SU-DHL-6 (cell line): ENCODE results near the gene SLC22A23.

ENCODE experiments used
- H2AFZ ChIP-seq: fragments of 200-600 bp; sonication (generic); 2 replicates; pipeline ENCODE4 v1.6.1; 2014; ENCODE audit warnings: low read depth, mild to moderate bottlenecking, moderate library complexity, mixed read lengths, antibody characterized with exemption, low read length; ENCODE audit not compliant: severe bottlenecking
- H3F3A ChIP-seq: fragments of 200-600 bp; shearing (Covaris generic); 2 replicates; pipeline ENCODE4 v1.6.0; 2016; ENCODE audit warnings: antibody characterized with exemption, mild to moderate bottlenecking; ENCODE audit not compliant: insufficient read depth
- H3K27ac ChIP-seq: fragments of 200-600 bp; sonication (generic); 2 replicates; pipeline ENCODE4 v1.5.1; 2016; ENCODE audit warnings: low read depth, mild to moderate bottlenecking, low read length, moderate library complexity, mixed read lengths
- H3K27me3 ChIP-seq: fragments of 200-600 bp; sonication (generic), shearing (Covaris generic); 2 replicates; pipeline ENCODE4 v1.6.0; 2014; ENCODE audit warnings: mild to moderate bottlenecking, low read length
- H3K36me3 ChIP-seq: fragments of 200-600 bp; sonication (generic); 2 replicates; pipeline ENCODE4 v1.6.1; 2014; ENCODE audit warnings: mild to moderate bottlenecking, low read length, mixed read lengths
- H3K4me2 ChIP-seq: fragments of 300-600, 200-600 bp; shearing (Covaris generic), sonication (generic); 2 replicates; pipeline ENCODE4 v1.6.0; 2014; ENCODE audit warnings: low read length, low read depth, mild to moderate bottlenecking; ENCODE audit not compliant: poor library complexity, severe bottlenecking
- H3K4me3 ChIP-seq: fragments of 200-600 bp; sonication (generic); 2 replicates; pipeline ENCODE4 v1.5.1; 2014; ENCODE audit warnings: antibody characterized with exemption, low read length, mild to moderate bottlenecking, mixed read lengths; ENCODE audit not compliant: insufficient read depth, poor library complexity, severe bottlenecking
- H3K79me2 ChIP-seq: fragments of 200-600 bp; sonication (generic); 2 replicates; pipeline ENCODE4 v1.6.1; 2014; ENCODE audit warnings: mild to moderate bottlenecking, low read length, moderate library complexity; ENCODE audit not compliant: insufficient read depth
- H3K9ac ChIP-seq: fragments of 200-600 bp; sonication (generic); 2 replicates; pipeline ENCODE4 v1.7.0; 2014; ENCODE audit warnings: mild to moderate bottlenecking, low read length
- H3K9me2 ChIP-seq: fragments of 200-600 bp; sonication (generic); replicated peaks from 2 replicates; pipeline ENCODE4 v1.6.1; 2014; ENCODE audit warnings: low read length; ENCODE audit not compliant: insufficient read depth
- H3K9me3 ChIP-seq: fragments of 200-600 bp; sonication (generic); 2 replicates; pipeline ENCODE4 v1.6.1; 2014; ENCODE audit warnings: low read length, mixed read lengths; ENCODE audit not compliant: insufficient read depth
- H4K20me1 ChIP-seq: fragments of 200-600 bp; sonication (generic); 2 replicates; pipeline ENCODE4 v1.6.1; 2014; ENCODE audit warnings: low read depth, mild to moderate bottlenecking, antibody characterized with exemption, low read length, moderate library complexity, mixed read lengths
- EZH2phosphoT487 ChIP-seq: fragments of 200-600 bp; sonication (generic), shearing (Covaris generic); conservative IDR thresholded peaks from 2 replicates; pipeline ENCODE4 v1.6.1; 2018; ENCODE audit warnings: mild to moderate bottlenecking, antibody characterized with exemption, low read length, moderate library complexity, mixed read lengths
- TF ChIP-seq, protein P1 (sequence below): fragments of 200-600 bp; sonication (generic); IDR thresholded peaks from one replicate; pipeline ENCODE4 v1.5.1; 2017; ENCODE audit warnings: antibody characterized with exemption, mild to moderate bottlenecking, low read length, moderate library complexity; ENCODE audit not compliant: insufficient read depth, poor library complexity, severe bottlenecking

Gene SLC22A23

DNA sequence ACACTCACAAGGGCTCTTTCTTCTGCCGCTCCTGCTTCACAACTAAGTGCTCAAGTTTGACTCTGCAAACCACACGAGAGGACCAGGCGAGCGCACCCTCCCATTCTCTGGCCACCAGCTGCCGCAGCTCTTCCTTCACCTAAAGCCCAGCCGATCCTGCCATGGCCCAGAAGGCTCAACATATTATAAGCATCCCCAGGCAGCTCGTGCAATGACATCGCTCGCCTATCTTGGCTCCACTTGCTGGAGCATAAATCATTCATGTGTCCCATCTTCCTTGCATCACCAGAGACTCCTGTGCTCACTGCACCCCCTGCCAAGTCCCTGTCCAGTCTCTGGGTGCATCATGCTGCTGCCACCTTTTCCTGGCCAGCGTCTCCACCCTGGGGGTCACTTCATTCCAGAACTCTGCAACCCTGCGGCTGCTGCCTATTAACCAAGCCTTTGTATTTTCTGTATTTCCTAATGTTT is 139.1 kb downstream of the SLC22A23 start:
- Histone ChIP-seq H4K20me1 (no peaks in the 10 kb centered on the region), H3K9me2 (no peaks in the 10 kb centered on the region), H3K27me3 (no peaks in the 10 kb centered on the region), H3K27ac (no peak overlapping the region), H3F3A (no peaks in the 10 kb centered on the region), H3K4me3 (no peak overlapping the region), H3K4me2 (no peak overlapping the region), H3K9me3 (no peaks in the 10 kb centered on the region), H3K9ac (no peak overlapping the region), H2AFZ (no peak overlapping the region), H3K36me3 (no peaks in the 10 kb centered on the region), H3K79me2 (no peaks in the 10 kb centered on the region)
- TF ChIP-seq EZH2phosphoT487, result no peak
- TF ChIP-seq, protein P1, sequence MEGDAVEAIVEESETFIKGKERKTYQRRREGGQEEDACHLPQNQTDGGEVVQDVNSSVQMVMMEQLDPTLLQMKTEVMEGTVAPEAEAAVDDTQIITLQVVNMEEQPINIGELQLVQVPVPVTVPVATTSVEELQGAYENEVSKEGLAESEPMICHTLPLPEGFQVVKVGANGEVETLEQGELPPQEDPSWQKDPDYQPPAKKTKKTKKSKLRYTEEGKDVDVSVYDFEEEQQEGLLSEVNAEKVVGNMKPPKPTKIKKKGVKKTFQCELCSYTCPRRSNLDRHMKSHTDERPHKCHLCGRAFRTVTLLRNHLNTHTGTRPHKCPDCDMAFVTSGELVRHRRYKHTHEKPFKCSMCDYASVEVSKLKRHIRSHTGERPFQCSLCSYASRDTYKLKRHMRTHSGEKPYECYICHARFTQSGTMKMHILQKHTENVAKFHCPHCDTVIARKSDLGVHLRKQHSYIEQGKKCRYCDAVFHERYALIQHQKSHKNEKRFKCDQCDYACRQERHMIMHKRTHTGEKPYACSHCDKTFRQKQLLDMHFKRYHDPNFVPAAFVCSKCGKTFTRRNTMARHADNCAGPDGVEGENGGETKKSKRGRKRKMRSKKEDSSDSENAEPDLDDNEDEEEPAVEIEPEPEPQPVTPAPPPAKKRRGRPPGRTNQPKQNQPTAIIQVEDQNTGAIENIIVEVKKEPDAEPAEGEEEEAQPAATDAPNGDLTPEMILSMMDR, result no peak

DNA sequence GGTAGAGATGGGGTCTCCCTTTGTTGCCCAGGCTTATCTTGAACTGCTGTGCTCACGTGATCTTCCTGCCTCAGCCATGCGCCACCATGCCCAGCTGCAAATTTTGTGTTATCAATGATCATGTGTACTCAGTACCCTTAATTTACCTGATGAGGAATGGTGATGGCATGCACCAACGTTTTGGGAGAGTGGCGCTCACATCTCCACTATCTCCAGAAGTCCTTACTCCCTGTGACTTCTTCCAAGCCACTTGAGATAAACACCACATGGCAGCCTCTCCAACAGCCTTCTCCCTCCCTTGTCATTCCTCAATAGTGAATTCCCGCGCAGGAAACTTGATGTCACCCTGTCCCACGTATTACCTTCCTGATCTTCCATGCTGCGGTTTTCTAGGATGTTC is 140.0 kb downstream of the SLC22A23 start:
- no peak for TF ChIP-seq EZH2phosphoT487
- TF ChIP-seq, protein P1, result no peak
- Histone ChIP-seq H3K9me3 (no peaks in the 10 kb centered on the region), H2AFZ (no peak overlapping the region), H3K27me3 (no peaks in the 10 kb centered on the region), H3K9ac (no peak overlapping the region), H3K4me2 (no peak overlapping the region), H3K27ac (no peak overlapping the region), H3K9me2 (no peaks in the 10 kb centered on the region), H4K20me1 (no peaks in the 10 kb centered on the region), H3F3A (no peaks in the 10 kb centered on the region), H3K79me2 (no peaks in the 10 kb centered on the region), H3K4me3 (no peak overlapping the region), H3K36me3 (no peaks in the 10 kb centered on the region)

DNA sequence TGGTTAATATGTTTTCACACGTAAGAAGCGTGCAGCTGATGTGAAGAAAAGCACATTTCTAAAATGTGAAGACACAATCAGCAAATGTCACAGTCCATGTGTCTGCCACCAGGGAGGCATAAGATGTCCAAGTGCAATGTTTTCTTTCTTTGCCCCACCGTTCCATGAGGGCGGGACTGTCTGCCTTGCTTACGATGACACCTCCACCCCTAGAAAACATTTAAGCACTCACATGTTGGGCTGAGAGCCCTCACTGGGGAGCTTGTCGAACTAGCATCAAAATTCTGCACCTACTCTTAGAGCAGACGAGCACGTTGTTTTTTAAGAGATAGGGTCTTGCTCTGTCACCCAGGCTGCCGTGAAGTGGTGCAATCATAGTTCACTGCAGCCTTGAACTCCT is 140.5 kb downstream of the SLC22A23 start:
- Histone ChIP-seq H3F3A (no peaks in the 10 kb centered on the region), H3K4me2 (no peak overlapping the region), H3K9ac (no peak overlapping the region), H3K9me3 (no peaks in the 10 kb centered on the region), H3K4me3 (no peak overlapping the region), H3K9me2 (no peaks in the 10 kb centered on the region), H3K36me3 (no peaks in the 10 kb centered on the region), H3K27me3 (no peaks in the 10 kb centered on the region), H3K79me2 (no peaks in the 10 kb centered on the region), H4K20me1 (no peaks in the 10 kb centered on the region), H3K27ac (no peak overlapping the region), H2AFZ (no peak overlapping the region)
- TF ChIP-seq EZH2phosphoT487, result no peak
- TF ChIP-seq, protein P1, result no peak

DNA sequence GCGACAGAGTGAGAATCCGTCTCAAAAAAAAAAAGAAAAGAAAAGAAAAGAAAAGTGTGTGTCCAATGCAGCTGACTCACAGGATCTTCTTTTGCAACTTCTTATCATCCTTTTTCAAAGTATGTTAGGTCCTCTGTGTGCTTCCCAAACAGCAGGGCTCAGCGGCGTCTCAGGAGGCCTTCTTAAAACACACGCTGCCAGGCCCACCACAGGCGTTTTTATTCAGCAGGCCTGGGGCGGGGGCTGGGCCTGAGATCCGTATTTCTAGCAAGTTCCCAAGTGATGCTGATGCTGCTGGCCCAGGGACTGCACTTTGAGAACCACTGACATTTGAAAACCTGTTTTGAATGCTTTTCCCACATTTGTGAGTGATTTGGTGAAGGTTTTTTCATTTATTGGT is 141.0 kb downstream of the SLC22A23 start:
- H3K27me3 ChIP-seq, result no peaks in the 10 kb centered on the region
- TF ChIP-seq, protein P1, result no peak
- TF ChIP-seq EZH2phosphoT487, result no peak
- no peak overlapping the region for H3K27ac ChIP-seq

More for the DNA sequence above, 141.0 kb downstream of the SLC22A23 start:
- Histone ChIP-seq H3K9ac (no peak overlapping the region), H2AFZ (no peak overlapping the region), H3K9me2 (no peaks in the 10 kb centered on the region), H4K20me1 (no peaks in the 10 kb centered on the region), H3K9me3 (no peaks in the 10 kb centered on the region), H3K4me2 (no peak overlapping the region), H3K4me3 (no peak overlapping the region), H3F3A (no peaks in the 10 kb centered on the region), H3K79me2 (no peaks in the 10 kb centered on the region), H3K36me3 (no peaks in the 10 kb centered on the region)
